DOHH2 (cell line): ENCODE data around the gene GUK1.

Experiments
- H3F3A ChIP-seq: fragments of 200-600 bp; sonication (generic), shearing (Covaris generic); 2 replicates; pipeline ENCODE4 v1.6.0; 2016; ENCODE audit warnings: antibody characterized with exemption, mild to moderate bottlenecking; ENCODE audit not compliant: control insufficient read depth, insufficient read depth
- H3K27ac ChIP-seq: fragments of 200-600 bp; sonication (generic); 2 replicates; pipeline ENCODE4 v1.5.1; 2014; ENCODE audit warnings: low read depth, mild to moderate bottlenecking, low read length, moderate library complexity
- H3K27me3 ChIP-seq: fragments of 200-600 bp; sonication (generic); 2 replicates; pipeline ENCODE4 v1.6.1; 2014; ENCODE audit warnings: mild to moderate bottlenecking, low read length, mixed read lengths; ENCODE audit not compliant: control insufficient read depth
- H3K36me3 ChIP-seq: fragments of 200-600 bp; sonication (generic); 2 replicates; pipeline ENCODE4 v1.6.1; 2014; ENCODE audit warnings: mild to moderate bottlenecking, low read length, moderate library complexity, mixed read lengths; ENCODE audit not compliant: control insufficient read depth
- H3K4me1 ChIP-seq: fragments of 200-600 bp; sonication (generic); 2 replicates; pipeline ENCODE4 v1.6.1; 2014; ENCODE audit warnings: mild to moderate bottlenecking, low read length, mixed read lengths; ENCODE audit not compliant: control insufficient read depth
- H3K4me2 ChIP-seq: fragments of 200-600 bp; sonication (generic); 2 replicates; pipeline ENCODE4 v1.6.0; 2014; ENCODE audit warnings: mild to moderate bottlenecking, low read length, moderate library complexity
- H3K4me3 ChIP-seq: fragments of 200-600 bp; sonication (generic); 2 replicates; pipeline ENCODE4 v1.5.1; 2014; ENCODE audit warnings: mild to moderate bottlenecking, low read length, mixed read lengths
- H3K79me2 ChIP-seq: fragments of 200-600 bp; sonication (generic); 2 replicates; pipeline ENCODE4 v1.6.1; 2014; ENCODE audit warnings: mild to moderate bottlenecking, low read length, mixed read lengths; ENCODE audit not compliant: control insufficient read depth
- H3K9me2 ChIP-seq: fragments of 200-600 bp; sonication (generic); replicated peaks from 2 replicates; pipeline ENCODE4 v1.6.1; 2014; ENCODE audit warnings: mild to moderate bottlenecking, low read length, mixed read lengths; ENCODE audit not compliant: control insufficient read depth
- H3K9me3 ChIP-seq: fragments of 200-600 bp; sonication (generic); 2 replicates; pipeline ENCODE4 v1.6.1; 2014; ENCODE audit warnings: antibody characterized with exemption, low read length, mixed read lengths; ENCODE audit not compliant: control insufficient read depth, insufficient read depth
- H4K20me1 ChIP-seq: fragments of 200-600 bp; sonication (generic); 2 replicates; pipeline ENCODE4 v1.6.0; 2014; ENCODE audit warnings: low read depth, mild to moderate bottlenecking, antibody characterized with exemption, low read length, moderate library complexity; ENCODE audit not compliant: control insufficient read depth, insufficient read depth
- CTCF ChIP-seq: fragments of 200-600 bp; sonication (generic); IDR thresholded peaks from one replicate; pipeline ENCODE4 v1.5.1; 2014; ENCODE audit warnings: antibody characterized with exemption, mild to moderate bottlenecking, low read depth, low read length; ENCODE audit not compliant: poor library complexity, severe bottlenecking
- EZH2phosphoT487 ChIP-seq: fragments of 200-600 bp; sonication (generic); IDR thresholded peaks from 2 replicates; pipeline ENCODE4 v1.6.1; 2017; ENCODE audit warnings: borderline replicate concordance, mild to moderate bottlenecking, antibody characterized with exemption, low read length, moderate library complexity, mixed read lengths

Gene GUK1

GRCh38 chr1:228190182-228190581 lies 50.1 kb downstream of the GUK1 start:
- H3K4me3 ChIP-seq, result no peak overlapping the region
- TF ChIP-seq EZH2phosphoT487, result no peak
- TF ChIP-seq CTCF, result no peak
- no peak overlapping the region for H3K4me2 ChIP-seq
- no peaks in the 10 kb centered on the region for H3K4me1 ChIP-seq
- H3K27me3 ChIP-seq, result no peaks in the 10 kb centered on the region
- no peaks in the 10 kb centered on the region for H3K36me3 ChIP-seq
- H3K79me2 ChIP-seq, result no peaks in the 10 kb centered on the region
- H3F3A ChIP-seq, result no peaks in the 10 kb centered on the region
- no peak overlapping the region for H3K27ac ChIP-seq
- no peaks in the 10 kb centered on the region for H4K20me1 ChIP-seq
- H3K9me2 ChIP-seq, result no peaks in the 10 kb centered on the region
- no peaks in the 10 kb centered on the region for H3K9me3 ChIP-seq

- H3K4me2 ChIP-seq, result no peak overlapping the region
- no peaks in the 10 kb centered on the region for H3K27me3 ChIP-seq
- no peaks in the 10 kb centered on the region for H3K9me3 ChIP-seq
- H3K9me2 ChIP-seq, result no peaks in the 10 kb centered on the region
- H3K4me1 ChIP-seq, result no peaks in the 10 kb centered on the region
- no peaks in the 10 kb centered on the region for H4K20me1 ChIP-seq
- H3K4me3 ChIP-seq, result no peak overlapping the region
- no peaks in the 10 kb centered on the region for H3F3A ChIP-seq
- no peak overlapping the region for H3K27ac ChIP-seq
- TF ChIP-seq EZH2phosphoT487 (no peak), CTCF (no peak)
- no peaks in the 10 kb centered on the region for H3K79me2 ChIP-seq
- H3K36me3 ChIP-seq, result no peaks in the 10 kb centered on the region
Observed at GRCh38 chr1:228190778-228191177, 50.7 kb downstream of the GUK1 start.

- H3K27ac ChIP-seq, result no peak overlapping the region
- no peaks in the 10 kb centered on the region for H3K27me3 ChIP-seq
- H3K4me2 ChIP-seq, result no peak overlapping the region
- TF ChIP-seq CTCF (no peak), EZH2phosphoT487 (no peak)
- H3K9me2 ChIP-seq, result no peaks in the 10 kb centered on the region
- no peaks in the 10 kb centered on the region for H3F3A ChIP-seq
- H3K36me3 ChIP-seq, result no peaks in the 10 kb centered on the region
- H3K9me3 ChIP-seq, result peaks cover 9% of the 10 kb centered on the region; the same call in 1 of the 2 replicates
- no peaks in the 10 kb centered on the region for H3K4me1 ChIP-seq
- H3K79me2 ChIP-seq, result no peaks in the 10 kb centered on the region
- no peak overlapping the region for H3K4me3 ChIP-seq
- no peaks in the 10 kb centered on the region for H4K20me1 ChIP-seq
Observed at GRCh38 chr1:228194436-228194835, 54.4 kb downstream of the GUK1 start.
